ENCODE data around the gene HDLBP.

DNA sequence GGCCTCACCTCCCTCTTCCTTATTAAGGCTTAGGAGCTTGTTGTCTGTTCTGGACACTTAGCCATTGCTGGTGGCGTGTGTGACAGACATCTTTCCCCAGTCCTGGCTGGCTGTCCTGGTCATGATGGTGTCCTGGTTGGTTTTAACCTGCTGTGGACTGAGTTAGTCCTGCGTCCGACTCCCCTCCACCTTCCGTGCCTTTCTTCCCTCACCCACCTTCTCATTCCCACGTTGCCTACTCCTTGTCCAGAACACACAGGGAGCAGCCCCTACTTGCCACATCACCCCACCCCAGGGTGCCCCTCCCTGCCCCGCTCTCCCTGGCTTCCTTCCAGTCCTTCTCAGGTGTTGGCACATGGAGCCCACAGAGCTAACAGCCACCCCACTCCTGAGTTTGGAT lies 117.5 kb downstream of the HDLBP start:
- TF ChIP-seq, protein P1, sequence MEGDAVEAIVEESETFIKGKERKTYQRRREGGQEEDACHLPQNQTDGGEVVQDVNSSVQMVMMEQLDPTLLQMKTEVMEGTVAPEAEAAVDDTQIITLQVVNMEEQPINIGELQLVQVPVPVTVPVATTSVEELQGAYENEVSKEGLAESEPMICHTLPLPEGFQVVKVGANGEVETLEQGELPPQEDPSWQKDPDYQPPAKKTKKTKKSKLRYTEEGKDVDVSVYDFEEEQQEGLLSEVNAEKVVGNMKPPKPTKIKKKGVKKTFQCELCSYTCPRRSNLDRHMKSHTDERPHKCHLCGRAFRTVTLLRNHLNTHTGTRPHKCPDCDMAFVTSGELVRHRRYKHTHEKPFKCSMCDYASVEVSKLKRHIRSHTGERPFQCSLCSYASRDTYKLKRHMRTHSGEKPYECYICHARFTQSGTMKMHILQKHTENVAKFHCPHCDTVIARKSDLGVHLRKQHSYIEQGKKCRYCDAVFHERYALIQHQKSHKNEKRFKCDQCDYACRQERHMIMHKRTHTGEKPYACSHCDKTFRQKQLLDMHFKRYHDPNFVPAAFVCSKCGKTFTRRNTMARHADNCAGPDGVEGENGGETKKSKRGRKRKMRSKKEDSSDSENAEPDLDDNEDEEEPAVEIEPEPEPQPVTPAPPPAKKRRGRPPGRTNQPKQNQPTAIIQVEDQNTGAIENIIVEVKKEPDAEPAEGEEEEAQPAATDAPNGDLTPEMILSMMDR (conservative IDR thresholded peaks at IDR 0.05), result no peak
- no peak for TF ChIP-seq EZH2 (IDR thresholded peaks at IDR 0.05; ENCODE audit: low read depth)

All from PC-9 (cell line).